HS-5 (cell line): ENCODE measurements around the gene OR2H2.

Source experiments
- DNase-seq: peaks from one replicate; pipeline ENCODE4 v3.0.0-alpha.2; 2012; ENCODE audit warnings: low read depth

Gene OR2H2

DNA sequence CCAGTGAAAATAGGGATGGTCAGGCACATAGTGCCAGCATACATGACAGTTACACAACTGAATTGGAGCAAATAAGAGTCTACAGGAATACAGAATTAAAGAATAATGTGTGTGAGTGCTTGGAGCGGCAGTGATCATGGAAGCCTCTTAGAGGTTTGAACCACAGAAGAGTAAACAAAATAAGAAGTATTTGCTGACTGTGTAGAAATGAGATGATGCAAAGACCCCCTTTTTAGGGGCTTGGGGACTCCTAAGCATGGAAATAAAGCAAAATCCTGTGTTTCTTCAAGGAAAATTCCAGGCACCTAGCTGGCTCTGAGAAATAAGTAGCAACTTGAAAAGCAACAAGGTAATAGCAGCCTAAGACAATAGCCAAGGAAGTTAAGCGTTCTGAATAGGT lies 6.8 kb downstream of the OR2H2 start:
- no peak for DNase-seq

GRCh38 chr6:29593199-29593855 lies 8.4 kb downstream of the OR2H2 start:
- no peak for DNase-seq

- DNase-seq = no peak
Observed at GRCh38 chr6:29596381-29596900, 11.5 kb downstream of the OR2H2 start.

GRCh38 chr6:29597184-29597583 lies 12.3 kb downstream of the OR2H2 start:
- no peak for DNase-seq

- DNase-seq = no peak
Observed at GRCh38 chr6:29598172-29598747, 13.3 kb downstream of the OR2H2 start.

DNA sequence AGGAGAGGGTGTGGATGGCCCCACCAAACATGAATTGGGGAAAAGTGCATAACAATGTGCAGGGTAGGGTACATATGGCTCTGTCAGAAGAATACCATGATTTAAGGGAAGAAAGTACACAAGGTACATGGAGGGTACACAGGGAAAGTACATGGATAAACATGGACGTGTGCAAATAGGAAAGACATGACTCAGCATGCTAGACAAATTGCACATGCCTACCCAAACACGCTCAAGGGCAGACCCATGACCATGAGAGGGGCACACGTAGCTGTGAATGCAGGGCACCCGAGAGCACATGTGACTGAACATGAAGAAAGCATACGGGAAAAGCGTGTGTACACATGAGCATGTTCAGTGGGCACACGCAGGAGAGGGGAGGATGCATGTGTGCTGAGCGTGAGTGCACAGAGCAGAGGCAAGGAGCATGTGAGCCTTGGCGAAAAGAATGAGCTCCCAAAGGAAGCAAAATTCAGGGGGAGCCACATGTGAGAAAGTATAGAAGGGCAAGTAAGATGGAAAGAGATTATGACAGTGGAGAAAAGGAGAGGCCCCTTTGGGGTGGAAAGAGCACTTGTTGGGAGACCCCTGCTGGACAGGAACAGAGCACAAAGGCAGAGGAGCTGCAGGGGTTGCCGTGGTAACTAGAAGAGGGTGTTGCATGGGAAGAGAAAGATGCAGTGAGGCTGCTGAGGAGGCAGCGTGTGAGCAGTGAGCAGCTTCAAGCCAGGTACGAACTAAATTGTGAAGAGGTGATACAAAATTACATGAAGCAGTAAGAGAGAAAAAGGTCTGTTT lies 17.8 kb downstream of the OR2H2 start:
- no peak for DNase-seq

GRCh38 chr6:29603456-29603855 lies 18.5 kb downstream of the OR2H2 start:
- DNase-seq = no peak

DNA sequence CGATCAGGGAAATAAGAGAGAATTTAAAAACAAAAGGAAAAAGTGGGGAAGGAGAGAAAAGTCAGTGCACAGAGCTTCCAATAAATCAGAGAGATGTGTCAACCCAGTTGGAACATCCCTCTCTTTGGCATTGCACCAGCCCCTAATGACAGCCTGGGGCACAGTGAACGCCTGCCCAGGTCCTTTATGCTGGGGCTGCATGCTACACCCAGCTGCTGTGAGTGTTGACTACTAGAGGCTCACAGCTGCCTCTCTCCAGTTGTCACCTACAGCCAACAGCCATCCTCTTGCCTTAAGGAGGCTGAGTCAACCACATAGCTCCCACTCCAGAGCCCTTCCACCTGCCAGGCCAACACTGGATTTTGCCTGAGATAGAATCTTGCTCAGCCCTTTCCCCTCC lies 19.0 kb downstream of the OR2H2 start:
- no peak for DNase-seq

GRCh38 chr6:29608131-29608530 lies 23.2 kb downstream of the OR2H2 start:
- DNase-seq = no peak

- no peak for DNase-seq
Observed at GRCh38 chr6:29610540-29610939, 25.6 kb downstream of the OR2H2 start.

GRCh38 chr6:29611426-29611825 lies 26.5 kb downstream of the OR2H2 start:
- DNase-seq = no peak

- no peak for DNase-seq
Observed at GRCh38 chr6:29617782-29618554, 33.0 kb downstream of the OR2H2 start.

GRCh38 chr6:29619578-29620160 lies 34.7 kb downstream of the OR2H2 start:
- DNase-seq = no peak

GRCh38 chr6:29620630-29621029 lies 35.7 kb downstream of the OR2H2 start:
- DNase-seq = no peak

DNA sequence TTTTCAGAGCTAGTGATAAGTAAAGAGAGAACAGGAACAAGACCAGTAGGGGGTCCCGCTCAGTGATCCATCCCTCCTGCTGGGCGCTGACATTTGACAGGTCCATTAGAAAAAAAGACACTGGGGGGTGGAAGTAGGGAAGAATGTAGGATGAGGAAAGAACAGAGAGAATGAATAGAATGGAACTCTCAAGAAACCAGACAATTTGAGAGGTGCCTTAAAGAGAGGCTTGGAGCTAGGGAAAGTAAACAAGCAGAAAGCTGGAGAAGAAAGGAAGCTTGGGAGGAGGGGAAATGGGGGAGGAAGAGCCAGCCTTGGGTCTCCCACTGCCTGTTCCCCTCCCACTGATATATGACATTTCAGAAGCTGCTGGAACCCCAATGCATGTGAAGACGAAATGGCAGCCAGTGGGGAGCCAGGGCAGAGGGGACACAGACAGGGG lies 39.6 kb downstream of the OR2H2 start:
- no peak for DNase-seq

DNA sequence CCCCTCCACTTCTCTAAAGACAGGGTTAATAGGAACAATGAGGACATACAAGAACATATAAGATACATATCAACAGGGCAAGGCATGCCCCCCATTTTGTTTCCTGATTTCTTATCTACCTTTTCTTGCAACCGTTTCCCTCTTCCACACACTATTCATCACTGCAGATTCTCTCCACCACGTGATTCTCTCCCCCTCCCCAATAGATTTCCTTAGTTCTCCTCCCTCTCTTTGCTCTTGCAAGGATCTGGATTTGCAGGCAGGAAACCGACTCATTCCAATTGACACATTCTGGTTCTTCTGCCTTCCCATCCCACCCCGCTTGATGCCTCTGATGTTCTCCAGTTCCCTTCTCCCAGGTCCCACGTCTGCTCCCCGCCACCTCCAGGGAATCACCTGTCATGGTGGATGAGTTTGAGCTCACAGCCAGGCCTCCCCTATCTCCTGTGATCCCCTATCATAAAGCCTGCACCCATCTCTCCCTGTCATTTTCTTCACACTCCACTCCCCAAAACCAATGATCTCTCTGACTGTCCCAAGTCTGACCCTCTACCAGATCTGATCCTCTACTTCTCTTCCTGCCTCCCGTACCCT lies 40.5 kb downstream of the OR2H2 start:
- DNase-seq = no peak

GRCh38 chr6:29626948-29627754 lies 42.2 kb downstream of the OR2H2 start:
- no peak for DNase-seq

DNA sequence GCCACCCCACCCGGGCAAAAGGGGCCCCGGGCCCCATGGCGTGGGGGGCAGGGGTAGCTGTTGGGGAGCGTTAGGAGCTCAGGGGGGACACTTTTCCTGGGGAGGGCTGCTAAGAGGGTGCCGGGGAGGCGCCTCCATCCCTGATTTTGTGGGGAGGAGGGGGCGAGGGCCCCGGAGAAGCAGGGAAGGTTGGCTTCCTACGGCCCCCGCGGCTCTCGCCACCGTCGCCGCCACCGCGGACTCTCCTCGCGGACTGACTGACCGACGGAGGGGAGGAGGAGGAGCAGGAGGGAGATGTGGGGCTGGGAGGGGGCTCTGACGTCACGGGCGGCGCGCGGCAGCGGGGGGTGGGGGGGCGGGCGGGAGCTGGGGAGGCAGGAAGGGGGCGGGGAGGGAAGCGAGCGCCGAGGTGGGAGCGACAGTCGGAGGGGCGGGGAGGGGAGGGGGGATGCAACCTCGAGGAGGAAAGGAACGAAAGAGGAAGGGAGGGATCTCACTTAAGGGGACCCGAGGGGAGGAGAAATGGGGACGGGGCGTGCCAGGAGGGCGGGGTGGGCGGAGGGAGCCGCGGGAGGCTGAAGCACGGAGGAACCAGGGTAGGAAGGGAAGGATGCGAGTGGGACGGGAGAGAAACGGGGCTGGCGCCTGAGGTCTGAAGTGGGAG lies 43.0 kb downstream of the OR2H2 start:
- peak; percentile 48 for DNase-seq

DNA sequence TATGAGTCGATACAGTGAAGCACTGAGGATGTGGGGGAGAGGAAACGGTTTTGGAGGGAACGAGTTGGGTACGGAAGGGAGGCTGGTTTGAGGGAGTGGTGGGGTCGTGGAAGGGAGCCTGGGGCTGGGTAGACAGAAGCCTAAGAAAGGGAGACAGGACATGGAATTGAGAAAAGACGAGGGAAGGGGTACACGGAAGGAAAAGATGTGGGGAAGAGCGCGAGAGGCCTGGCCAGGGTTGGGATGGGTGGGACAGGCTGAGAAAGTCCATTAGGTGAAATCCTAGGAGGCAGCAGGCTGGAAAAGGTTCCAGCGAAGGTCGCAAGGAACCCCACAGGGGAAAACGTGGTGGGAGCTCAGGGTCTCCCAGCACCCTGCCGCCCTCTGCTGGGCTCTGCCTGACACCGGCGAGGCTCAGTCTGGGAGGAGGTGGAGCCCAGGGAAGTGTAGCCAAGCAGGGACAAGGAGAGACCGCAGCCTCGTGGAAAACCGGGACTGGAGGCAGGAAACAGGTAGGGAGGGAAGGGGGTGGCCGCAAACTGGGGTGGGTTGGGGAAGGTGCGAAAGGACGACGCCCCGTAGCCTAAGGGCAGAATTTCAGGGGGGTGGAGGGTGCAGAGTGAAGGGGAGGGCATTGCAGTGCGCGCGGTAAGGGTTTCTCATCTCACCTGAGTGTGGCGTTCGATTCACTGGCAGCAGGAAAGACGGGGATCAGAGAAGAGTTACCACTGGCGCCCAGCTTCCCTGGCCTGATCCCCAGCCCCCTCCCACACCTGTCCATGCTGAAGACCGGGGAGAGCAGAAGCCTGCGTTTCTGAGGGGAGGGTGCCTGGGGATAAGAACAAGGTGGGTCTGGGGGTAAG lies 43.7 kb downstream of the OR2H2 start:
- peak; percentile 42 for DNase-seq
